DMS53 treated with DMSO at 0.1 percent for 48 hours (cell line): ENCODE results near the gene MYDGF.
"Not testable (repeated sequence)": the region's sequence is repeated elsewhere in the genome, so short reads cannot be mapped to it uniquely, and the experiment has no call there.

ENCODE experiments used
- DNase-seq: peaks from one replicate; lab custom pipeline; 2025; ENCODE audit not compliant: unreplicated experiment; lab: John Stamatoyannopoulos, UW

The MYDGF gene

DNA sequence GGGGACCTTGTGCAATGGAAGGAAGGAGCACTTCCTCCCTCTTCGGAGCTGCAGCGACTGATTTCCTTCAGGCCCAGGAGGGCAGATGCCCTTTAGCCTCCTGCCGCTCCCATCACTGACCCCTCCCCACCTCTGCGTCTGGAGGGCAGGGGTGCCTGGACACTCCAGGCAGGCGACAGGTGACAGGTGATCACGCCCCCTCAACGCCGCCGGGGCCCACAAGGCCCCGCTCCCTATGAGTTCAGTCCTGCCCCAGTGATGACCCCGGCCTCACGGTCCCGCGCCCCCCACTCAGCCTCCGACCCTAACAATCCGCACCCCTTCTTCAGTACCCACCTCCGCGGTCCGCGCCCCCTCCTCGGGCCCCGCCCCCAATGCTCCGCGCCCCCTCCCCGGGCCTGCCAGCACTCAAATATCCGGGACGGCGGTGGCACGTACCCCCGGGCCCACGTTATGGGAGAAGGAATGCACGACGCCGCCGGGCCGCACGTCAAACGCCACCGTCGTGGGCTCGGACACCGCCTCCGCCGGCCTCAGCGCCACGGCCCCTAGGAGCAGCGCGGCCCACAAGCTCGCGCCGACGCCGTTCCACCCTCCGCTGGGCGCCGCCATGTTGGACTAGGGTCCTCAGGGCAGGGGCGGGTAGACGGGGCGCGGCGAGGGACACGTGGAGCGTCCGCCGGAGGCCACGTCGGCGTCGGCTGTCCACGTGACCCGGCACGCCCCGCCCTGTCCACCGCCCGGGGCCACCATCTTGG, at the start of gene MYDGF:
TSS of gene MYDGF (minus strand) at position 620 of the 758 bp plus-strand sequence. CDS start at position 612, 8 bp downstream.
- peak; percentile 42 for DNase-seq

DNA sequence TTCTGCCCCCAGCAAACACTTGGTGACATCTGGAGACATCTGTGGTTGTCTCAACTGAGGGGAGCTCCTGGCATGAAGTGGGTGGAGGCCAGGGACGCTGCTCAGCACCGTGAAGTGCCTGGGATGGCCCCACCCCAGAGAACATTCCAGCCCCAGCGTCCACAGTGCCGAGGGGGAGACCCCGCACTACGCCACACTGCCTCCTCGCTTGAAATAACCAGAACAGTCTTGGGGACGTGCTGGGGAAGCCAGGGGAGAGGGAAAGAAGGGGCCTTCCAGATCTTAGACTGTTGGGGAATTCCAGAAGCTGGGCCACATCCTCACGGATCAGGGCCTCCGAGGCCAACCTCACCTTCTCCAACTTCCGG, 49.3 kb upstream of the MYDGF start:
- DNase-seq, result no peak

GRCh38 chr19:4717966-4718701, 48.0 kb upstream of the MYDGF start:
- DNase-seq, result no peak

GRCh38 chr19:4717191-4717965, 47.2 kb upstream of the MYDGF start:
- peak; percentile 45 for DNase-seq

DNA sequence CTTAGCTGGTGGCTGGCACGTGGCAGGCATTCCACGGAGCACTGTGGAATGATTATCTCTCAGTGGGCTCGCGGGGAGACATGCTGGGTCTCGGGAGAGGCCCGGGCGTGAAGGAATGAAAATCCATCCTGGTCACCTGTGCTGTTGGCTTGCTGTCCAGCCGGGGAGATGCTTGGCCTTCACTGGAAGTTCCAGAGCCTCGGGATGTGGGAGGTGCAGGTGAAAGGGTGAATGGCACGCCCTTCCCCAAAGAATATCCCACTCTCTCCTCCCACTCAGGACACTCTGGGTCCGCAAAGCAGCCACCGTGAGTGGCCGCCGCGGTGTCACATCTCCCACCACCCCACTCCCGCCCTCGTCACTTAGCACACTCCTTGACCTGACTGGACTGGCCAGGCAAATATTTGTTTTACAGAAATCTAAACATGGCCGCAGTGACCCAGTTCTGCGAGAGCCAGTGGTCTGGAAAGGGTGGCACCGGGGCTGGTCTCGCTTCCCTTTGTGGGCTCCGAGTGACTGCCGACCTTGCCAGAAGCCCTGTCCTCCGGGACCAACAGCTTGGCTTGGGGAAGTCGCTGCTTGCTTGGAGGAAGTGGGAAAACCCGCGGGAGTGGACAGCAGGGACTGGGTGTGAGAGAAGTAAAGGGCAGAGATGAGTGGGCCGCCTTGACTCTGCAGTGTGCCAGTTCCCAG, 45.5 kb upstream of the MYDGF start:
- DNase-seq, result no peak

GRCh38 chr19:4715178-4715528, 45.0 kb upstream of the MYDGF start:
- not testable (repeated sequence) for DNase-seq

GRCh38 chr19:4714016-4714415, 43.9 kb upstream of the MYDGF start:
- DNase-seq, result no peak

DNA sequence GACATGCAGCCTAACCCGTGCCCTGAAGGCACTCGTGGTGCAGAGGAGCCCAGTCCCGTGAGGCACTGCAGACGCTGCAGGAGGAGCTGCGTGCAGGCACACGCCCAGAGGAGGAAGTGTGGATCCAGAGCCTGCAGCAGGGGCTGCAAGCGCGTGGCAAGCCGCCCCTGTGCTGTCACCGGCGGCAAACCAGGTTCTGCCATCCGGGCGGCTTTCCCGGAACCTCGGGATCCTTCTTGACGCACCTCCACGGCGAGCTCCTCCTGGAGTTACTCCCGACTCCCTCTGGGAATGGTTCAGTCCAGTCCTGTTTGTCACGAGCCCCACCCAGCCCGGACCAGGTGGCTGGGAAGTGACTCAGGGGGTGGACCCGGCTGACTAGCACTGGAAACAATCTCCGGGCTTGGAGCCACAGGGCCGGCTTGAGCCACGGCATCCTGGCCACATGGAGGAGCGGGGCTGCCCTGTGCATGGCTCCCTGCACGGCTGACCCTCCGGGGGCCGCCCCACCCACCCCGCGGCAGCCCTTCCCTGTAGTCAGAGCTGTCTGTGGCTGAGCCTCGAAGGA, 43.3 kb upstream of the MYDGF start:
- DNase-seq, result no peak

DNA sequence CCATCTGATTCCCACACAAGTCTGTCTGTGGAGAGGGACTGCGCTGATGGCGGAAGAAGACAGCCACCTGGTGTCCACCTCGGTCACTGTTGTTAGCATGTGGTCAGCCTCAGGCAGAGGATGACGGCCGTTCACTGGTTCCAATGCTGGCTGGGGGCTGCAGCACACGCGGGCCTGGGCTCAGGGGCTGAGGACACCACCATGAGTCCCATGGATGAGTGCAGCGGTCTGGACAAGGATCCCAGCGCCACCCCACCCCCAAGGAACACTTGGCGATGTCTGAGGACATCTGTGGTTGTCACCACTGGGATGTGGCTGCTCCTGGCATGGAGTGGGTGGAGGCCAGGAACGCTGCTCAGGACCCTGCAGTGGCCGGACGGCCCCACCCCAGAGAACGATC, 42.6 kb upstream of the MYDGF start:
- no peak for DNase-seq

GRCh38 chr19:4711211-4711610, 41.1 kb upstream of the MYDGF start:
- DNase-seq, result no peak

DNA sequence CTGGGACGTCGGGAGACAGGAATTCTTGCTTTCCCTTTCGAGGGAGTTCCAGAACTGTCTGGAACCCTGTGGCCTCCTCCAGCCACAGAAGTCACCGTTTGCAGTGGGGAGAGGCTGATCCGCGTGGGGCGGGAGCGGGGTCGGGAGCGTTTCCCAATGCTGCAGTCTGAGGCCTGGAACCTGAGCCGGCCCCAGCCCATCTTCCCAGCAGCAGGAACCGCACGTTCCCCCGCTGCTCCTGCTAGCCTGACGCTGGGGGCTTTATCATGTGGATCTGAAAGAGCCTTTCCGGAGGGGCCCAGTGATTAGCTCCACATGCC, 40.1 kb upstream of the MYDGF start:
- no peak for DNase-seq

DNA sequence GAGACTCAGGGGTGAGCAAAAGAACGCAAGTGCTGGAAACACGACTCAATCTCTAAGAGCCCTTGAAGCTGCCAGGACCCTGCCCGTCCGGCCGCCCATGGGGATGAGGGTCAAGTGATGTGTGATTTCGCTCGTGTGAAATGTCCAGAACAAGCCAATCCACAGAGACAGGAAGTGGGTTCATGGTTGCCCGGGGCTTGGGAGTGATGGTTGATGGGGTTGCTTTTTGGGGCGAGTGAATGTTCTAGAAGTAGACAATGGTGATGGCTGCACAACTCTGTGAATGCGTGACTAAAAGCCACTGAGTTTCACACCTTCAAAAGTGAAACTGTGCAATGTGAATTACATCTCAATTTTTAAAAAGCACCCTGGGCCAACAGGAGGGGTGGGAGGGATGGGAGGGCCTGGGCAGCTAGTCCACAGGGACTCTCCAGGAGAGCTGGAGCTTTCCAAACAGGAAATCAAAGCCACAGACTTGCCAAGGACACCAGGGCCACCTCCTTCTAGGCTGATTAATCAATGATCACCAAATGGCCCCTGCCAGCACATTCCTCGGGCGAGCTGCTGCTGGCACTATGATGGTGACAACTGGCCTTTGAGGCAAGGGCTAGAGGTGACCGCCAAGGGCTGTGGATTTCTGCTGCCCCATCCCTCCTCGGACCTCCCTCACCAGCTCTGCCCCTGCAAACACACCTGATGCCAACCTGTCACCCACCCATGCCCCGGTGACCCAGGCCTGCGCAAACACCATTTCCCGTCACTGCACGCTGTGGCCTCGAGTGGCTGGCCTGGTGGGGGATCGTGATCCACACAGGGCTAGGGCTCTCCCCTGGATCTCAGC, 39.5 kb upstream of the MYDGF start:
- no peak for DNase-seq

DNA sequence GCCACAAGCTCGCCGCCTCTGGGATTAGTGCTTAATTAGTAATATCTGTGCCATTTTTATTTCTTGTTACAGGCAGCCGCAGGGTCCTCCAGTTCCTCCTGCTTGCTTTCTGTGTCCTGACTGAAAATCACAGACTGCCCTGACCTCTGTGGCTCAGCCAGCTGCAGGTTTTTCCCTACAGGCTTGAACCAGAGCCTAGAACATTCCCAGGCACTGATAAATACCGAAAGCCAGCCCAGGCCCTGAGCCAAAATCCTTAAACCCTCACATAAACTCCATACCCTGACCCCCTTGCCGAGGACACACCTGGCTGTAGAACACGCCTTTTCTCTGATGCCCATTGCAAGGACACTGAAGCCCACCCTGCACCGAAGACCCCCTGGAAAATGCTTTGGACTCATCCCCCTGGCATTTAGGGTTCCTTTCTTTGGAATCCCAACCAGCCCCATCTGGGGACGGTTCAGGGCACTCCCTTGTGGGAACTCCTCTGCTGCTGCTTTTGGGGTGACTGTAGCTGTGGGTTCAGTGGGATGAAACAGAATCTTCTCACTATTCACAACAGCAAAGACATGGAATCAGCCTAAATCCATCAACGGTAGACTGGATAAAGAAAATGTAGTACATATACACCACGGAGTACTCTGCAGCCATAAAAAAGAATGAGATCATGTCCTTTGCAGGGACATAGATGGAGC, 38.0 kb upstream of the MYDGF start:
- DNase-seq, result no peak

DNA sequence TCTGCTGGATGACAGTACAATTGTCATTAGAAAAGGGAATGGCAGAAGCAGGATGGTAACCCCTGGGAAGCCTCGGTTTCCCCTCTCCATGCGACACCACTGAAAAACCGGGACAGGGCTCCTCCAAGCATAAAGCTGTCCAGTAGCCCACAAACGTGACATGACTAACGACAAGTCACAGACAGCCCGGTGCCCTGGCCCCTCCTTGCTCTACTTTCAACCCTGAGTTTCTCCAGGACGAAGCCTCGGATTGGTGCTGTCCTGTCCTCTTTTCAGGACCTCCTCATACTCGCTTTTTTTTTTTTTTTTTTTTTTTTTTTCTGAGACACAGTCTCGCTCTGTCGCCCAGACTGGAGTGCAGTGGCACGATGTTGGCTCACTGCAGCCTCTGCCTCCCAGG, 37.2 kb upstream of the MYDGF start:
- DNase-seq, result no peak

DNA sequence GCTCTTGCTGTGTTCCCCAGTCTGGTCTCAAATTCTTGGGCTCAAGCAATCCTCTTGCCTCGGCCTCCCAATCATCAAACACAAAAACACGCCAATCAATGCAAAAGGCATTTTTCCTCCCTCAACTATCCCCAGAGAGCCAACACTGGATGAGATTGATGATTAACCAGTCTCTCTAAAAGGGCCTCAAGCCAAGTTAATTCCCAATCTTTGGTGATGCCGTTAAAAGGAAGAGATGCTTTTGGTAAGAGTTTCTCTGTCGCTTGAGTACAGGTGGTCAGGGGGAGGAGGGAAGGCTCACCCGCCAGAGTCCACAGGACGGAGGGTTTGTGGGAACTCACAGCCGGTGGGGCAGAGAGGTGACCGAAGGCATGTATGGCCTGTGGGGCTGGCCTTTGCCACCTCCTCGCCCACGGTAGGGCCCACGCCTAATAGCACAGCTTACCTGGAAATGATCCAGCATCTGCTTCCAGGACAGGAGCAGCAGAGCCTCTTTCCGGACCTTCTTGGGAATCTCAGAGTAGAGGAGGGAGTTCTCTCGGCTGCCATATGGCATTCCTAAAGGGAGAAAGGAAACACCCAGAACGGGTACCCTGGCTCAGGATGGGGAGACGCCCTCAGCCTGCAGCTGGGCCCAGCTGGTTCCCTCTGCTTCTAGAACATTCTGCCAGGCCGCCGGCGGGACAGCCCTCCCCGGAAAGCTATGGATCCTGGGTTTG, 35.4 kb upstream of the MYDGF start:
- DNase-seq, result no peak

DNA sequence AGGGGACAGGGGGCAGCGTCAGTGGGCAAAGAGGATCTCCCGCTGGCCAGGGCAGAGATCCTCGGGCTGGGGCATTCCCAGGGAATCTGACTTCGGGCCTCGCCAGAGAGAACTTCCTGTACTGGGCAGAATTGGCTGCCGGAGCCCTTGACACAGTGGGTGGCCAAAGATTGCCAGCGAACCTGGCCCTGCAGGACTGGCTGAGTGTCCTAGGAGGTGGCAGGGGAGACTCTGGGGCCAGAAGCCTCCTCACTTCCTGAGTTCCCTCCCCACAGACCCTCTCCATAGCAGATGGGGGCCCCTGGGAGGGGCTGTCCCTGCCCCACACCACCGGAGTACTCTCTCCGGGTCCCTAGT, 34.2 kb upstream of the MYDGF start:
- no peak for DNase-seq

- no peak for DNase-seq
Measured at GRCh38 chr19:4703671-4704316, 33.7 kb upstream of the MYDGF start.

GRCh38 chr19:4702764-4703163, 32.6 kb upstream of the MYDGF start:
- DNase-seq, result no peak

GRCh38 chr19:4701557-4701956, 31.4 kb upstream of the MYDGF start:
- no peak for DNase-seq
